Smooth muscle cell of the brain vasculature (primary cell): ENCODE data around the gene PCDHB12.
"Not testable (repeated sequence)": the region's sequence is repeated elsewhere in the genome, so short reads cannot be mapped to it uniquely, and the experiment has no call there.

Experiments used
- DNase-seq: peaks from one replicate; pipeline ENCODE4 v3.0.0-alpha.2; 2012; ENCODE audit warnings: low read depth, low spot score

Gene PCDHB12

DNA sequence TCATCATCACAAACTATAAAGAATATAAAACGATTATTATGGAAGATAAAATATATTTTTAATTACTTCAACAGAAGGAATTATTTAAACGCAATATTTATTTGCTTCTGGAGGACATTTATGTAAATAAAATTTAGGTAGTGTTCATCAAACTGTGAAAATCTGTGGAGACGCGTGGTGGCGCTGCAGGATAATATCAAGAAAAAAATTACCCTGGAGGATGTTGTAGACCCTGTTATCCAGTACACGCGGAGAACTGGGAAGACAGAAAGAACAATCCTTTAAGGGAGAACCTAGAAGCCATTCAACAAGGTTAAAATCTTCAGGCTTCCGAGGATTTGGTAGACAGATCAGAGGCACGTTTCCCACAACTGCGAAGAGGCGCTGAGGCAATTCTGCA is at the start of gene PCDHB12:
Gene PCDHB12 (plus strand): TSS at position 242 of the 400 bp plus-strand sequence. CDS start 189 bp downstream, outside the sequence.
- no peak for DNase-seq

DNA sequence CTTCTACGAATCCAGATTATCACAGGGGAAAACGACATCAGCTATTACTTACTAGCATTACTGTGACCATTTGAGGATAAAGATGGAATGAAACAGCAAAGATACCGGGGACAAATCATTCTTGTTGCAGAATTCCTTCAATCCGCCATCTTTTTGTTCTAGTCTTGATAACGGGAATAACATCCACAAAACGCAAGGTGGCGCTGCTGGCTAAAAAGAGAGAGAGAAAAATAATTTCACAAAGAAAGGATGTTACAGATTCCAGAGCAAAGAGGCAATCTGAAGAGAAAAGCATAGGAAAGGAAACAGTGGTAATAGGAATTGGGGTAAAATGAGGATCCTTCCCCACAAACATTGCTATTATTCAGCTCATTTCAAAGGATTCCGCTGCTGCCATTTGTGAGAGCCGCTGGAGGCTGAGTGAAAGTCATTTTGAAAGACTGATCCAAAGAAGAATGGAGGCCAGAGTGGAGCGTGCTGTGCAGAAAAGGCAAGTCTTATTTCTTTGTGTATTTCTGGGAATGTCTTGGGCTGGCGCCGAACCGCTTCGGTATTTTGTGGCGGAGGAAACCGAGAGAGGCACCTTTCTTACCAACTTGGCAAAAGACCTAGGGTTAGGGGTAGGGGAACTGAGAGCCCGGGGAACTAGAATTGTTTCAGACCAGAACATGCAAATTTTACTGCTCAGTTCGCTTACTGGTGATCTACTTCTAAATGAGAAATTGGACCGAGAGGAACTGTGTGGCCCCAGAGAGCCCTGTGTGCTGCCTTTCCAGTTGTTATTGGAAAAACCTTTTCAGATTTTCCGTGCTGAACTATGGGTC is 35.9 kb upstream of the PCDHB12 start, which contains the start of gene PCDHB7:
Gene PCDHB7 (plus strand): TSS at position 264 of the 824 bp plus-strand sequence. CDS start 192 bp downstream, at position 456.
- DNase-seq: no peak

DNA sequence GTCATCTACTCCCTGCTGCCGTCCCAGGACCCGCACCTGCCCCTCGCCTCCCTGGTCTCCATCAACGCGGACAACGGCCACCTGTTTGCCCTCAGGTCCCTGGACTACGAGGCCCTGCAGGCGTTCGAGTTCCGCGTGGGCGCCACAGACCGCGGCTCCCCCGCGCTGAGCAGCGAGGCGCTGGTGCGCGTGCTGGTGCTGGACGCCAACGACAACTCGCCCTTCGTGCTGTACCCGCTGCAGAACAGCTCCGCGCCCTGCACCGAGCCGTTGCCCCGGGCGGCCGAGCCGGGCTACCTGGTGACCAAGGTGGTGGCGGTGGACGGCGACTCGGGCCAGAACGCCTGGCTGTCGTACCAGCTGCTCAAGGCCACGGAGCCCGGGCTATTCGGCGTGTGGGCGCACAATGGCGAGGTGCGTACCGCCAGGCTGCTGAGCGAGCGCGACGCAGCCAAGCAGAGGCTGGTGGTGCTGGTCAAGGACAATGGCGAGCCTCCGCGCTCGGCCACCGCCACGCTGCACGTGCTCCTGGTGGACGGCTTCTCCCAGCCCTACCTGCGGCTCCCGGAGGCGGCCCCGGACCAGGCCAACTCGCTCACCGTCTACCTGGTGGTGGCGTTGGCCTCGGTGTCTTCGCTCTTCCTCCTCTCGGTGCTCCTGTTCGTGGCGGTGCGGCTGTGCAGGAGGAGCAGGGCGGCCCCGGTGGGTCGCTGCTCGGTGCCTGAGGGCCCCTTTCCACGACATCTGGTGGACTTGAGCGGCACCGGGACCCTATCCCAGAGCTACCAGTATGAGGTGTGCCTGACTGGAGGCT is 34.0 kb upstream of the PCDHB12 start:
- DNase-seq: not testable (repeated sequence)

DNA sequence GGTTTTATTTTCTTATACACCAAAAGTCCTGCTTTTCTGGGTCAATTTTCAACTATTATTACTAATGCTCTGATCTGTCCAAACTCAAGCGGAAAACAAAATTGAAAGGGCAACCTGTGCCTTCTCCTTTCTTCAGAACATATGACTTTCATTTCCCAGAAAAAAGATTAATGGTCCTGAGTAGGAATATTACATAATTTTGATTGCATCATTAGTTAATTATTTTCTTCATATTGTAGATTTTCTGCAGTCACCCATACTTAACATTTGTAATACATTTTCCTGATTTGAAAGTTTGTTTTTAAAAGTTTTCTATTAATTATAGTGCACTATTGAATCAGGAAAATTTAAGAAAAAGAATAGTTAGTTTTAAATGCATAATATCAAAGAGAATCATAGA is 32.6 kb upstream of the PCDHB12 start:
- no peak for DNase-seq

DNA sequence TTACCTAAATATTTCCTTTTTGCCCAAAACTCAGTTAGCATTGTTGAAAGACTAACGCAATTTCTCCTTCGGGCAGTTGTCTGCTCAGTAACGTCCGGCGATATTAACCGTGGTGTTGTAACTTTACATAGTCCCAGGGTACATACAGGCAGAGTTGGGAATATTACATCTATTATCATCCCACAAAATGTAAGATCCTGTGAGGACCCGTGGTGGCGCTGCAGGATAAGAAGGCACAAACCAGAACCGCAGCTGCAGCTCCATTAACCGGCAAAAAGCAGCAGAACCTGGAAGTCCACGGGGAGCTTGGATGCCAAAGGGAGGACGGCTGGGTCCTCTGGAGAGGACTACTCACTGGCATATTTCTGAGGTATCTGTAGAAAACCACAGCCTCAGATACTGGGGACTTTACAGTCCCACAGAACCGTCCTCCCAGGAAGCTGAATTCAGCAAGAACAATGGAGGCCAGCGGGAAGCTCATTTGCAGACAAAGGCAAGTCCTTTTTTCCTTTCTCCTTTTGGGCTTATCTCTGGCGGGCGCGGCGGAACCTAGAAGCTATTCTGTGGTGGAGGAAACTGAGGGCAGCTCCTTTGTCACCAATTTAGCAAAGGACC is 30.8 kb upstream of the PCDHB12 start, which contains the start of gene PCDHB8:
Gene PCDHB8 (plus strand): TSS at position 214 of the 615 bp plus-strand sequence. CDS start 245 bp downstream, at position 459.
- DNase-seq: not testable (repeated sequence)

DNA sequence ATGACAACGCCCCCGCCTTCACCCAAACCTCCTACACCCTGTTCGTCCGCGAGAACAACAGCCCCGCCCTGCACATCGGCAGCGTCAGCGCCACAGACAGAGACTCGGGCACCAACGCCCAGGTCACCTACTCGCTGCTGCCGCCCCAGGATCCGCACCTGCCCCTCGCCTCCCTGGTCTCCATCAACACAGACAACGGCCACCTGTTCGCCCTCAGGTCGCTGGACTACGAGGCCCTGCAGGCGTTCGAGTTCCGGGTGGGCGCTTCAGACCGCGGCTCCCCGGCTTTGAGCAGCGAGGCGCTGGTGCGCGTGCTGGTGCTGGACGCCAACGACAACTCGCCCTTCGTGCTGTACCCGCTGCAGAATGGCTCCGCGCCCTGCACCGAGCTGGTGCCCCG is 29.1 kb upstream of the PCDHB12 start:
- DNase-seq: not testable (repeated sequence)

DNA sequence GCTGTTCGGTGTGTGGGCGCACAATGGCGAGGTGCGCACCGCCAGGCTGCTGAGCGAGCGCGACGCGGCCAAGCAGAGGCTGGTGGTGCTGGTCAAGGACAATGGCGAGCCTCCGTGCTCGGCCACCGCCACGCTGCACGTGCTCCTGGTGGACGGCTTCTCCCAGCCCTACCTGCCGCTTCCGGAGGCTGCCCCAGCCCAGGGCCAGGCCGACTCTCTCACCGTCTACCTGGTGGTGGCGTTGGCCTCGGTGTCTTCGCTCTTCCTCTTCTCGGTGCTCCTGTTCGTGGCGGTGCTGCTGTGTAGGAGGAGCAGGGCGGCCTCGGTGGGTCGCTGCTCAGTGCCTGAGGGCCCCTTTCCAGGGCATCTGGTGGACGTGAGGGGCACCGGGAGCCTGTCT is 28.6 kb upstream of the PCDHB12 start:
- not testable (repeated sequence) for DNase-seq

DNA sequence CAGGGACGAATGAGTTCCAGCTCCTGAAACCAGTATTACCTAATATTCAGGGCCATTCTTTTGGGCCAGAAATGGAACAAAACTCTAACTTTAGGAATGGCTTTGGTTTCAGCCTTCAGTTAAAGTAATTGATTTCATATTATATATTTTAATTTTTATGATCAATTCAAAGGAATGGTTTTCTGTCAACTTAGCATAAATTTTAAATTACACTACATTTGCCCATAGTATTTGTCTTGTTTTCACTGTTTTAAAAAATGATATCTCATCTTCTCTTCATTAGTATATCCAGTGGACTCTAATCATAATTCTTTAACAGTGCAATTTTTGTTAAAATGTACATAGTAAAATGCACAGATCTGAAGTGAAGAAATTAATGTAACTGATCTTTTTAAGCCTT is 28.2 kb upstream of the PCDHB12 start:
- no peak for DNase-seq

DNA sequence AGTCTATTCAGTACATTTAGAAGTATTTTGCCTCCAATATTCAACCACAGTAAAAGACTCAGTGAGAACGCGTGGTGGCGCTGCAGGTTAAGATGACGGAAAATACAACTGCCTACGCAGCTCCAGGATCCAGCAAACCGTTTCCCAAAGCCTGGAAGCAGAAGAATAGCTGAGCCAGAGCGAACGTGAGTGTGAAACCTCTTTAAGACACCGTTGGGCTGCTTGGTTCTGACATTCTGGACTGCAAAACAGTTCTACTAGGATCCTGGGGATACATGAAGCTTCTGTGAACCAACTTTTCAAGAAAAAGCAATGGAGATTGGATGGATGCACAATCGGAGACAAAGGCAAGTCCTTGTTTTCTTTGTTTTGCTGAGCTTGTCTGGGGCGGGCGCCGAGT is 26.3 kb upstream of the PCDHB12 start, which contains the start of gene PCDHB16:
Gene PCDHB16 (plus strand): TSS at position 140 of the 400 bp plus-strand sequence. CDS start 173 bp downstream, at position 313.
- no peak for DNase-seq

DNA sequence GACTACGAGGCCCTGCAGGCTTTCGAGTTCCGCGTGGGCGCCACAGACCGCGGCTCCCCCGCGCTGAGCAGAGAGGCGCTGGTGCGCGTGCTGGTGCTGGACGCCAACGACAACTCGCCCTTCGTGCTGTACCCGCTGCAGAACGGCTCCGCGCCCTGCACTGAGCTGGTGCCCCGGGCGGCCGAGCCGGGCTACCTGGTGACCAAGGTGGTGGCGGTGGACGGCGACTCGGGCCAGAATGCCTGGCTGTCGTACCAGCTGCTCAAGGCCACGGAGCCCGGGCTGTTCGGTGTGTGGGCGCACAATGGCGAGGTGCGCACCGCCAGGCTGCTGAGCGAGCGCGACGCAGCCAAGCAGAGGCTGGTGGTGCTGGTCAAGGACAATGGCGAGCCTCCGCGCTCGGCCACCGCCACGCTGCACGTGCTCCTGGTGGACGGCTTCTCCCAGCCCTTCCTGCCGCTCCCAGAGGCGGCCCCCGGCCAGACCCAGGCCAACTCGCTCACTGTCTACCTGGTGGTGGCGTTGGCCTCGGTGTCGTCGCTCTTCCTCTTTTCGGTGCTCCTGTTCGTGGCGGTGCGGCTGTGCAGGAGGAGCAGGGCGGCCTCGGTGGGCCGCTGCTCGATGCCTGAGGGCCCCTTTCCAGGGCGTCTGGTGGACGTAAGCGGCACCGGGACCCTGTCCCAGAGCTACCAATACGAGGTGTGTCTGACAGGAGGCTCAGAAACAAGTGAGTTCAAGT is 24.2 kb upstream of the PCDHB12 start:
- not testable (repeated sequence) for DNase-seq

DNA sequence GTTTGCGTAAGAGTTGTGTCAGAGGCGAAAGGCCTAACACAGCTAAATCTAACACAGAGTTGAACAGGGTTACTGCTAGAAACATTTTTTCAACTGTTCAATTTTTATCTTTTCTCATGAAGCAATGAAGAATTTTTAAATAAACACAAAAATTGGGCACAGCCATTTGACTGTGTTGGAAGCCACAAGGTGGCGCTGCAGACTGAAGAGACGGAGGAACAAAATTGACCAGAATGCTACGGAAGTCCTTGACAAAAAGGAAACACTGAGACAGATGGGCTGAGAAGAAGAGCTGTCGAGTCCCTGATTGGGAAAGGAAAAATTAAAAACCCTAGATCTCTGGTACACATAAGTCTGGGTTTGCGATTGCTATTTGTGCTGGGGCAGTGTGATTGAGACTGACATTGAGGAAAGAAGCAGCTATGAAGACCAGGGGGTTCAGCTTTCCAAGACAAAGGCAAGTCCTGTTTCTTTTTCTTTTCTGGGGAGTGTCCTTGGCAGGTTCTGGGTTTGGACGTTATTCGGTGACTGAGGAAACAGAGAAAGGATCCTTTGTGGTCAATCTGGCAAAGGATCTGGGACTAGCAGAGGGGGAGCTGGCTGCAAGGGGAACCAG is 21.5 kb upstream of the PCDHB12 start, which contains the start of gene PCDHB9:
Gene PCDHB9 (plus strand): TSS at position 265 of the 616 bp plus-strand sequence. CDS start 158 bp downstream, at position 423.
- DNase-seq: no peak

DNA sequence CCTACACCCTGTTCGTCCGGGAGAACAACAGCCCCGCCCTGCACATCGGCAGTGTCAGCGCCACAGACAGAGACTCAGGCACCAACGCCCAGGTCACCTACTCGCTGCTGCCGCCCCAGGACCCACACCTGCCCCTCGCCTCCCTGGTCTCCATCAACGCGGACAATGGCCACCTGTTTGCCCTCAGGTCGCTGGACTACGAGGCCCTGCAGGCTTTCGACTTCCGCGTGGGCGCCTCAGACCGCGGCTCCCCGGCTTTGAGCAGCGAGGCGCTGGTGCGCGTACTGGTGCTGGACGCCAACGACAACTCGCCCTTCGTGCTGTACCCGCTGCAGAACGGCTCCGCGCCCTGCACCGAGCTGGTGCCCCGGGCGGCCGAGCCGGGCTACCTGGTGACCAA is 19.8 kb upstream of the PCDHB12 start:
- not testable (repeated sequence) for DNase-seq

DNA sequence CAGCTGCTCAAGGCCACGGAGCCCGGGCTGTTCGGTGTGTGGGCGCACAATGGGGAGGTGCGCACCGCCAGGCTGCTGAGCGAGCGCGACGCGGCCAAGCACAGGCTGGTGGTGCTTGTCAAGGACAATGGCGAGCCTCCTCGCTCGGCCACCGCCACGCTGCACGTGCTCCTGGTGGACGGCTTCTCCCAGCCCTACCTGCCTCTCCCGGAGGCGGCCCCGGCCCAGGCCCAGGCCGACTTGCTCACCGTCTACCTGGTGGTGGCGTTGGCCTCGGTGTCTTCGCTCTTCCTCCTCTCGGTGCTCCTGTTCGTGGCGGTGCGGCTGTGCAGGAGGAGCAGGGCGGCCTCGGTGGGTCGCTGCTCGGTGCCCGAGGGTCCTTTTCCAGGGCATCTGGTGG is 19.4 kb upstream of the PCDHB12 start:
- DNase-seq: not testable (repeated sequence)

DNA sequence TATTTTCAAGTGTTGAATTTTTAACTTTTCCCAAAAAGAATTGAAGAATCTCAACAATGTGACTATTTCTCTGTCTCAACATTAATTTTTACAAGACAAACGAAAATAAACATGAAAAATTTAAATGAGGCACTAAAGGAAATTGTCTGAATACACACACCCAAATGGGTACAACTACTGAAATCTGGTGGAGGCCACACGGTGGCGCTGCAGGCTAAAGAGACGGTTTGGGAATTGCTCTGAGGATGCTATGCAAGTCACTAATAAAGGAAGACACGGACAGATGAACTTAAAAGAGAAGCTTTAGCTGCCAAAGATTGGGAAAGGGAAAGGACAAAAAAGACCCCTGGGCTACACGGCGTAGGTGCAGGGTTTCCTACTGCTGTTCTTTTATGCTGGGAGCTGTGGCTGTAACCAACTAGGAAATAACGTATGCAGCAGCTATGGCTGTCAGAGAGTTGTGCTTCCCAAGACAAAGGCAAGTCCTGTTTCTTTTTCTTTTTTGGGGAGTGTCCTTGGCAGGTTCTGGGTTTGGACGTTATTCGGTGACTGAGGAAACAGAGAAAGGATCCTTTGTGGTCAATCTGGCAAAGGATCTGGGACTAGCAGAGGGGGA is 16.3 kb upstream of the PCDHB12 start, which contains the start of gene PCDHB10:
Gene PCDHB10 (plus strand): TSS at position 244 of the 616 bp plus-strand sequence. CDS start 200 bp downstream, at position 444.
- DNase-seq: no peak

DNA sequence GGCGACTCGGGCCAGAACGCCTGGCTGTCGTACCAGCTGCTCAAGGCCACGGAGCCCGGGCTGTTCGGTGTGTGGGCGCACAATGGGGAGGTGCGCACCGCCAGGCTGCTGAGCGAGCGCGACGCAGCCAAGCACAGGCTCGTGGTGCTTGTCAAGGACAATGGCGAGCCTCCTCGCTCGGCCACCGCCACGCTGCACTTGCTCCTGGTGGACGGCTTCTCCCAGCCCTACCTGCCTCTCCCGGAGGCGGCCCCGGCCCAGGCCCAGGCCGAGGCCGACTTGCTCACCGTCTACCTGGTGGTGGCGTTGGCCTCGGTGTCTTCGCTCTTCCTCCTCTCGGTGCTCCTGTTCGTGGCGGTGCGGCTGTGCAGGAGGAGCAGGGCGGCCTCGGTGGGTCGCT is 14.2 kb upstream of the PCDHB12 start:
- not testable (repeated sequence) for DNase-seq

DNA sequence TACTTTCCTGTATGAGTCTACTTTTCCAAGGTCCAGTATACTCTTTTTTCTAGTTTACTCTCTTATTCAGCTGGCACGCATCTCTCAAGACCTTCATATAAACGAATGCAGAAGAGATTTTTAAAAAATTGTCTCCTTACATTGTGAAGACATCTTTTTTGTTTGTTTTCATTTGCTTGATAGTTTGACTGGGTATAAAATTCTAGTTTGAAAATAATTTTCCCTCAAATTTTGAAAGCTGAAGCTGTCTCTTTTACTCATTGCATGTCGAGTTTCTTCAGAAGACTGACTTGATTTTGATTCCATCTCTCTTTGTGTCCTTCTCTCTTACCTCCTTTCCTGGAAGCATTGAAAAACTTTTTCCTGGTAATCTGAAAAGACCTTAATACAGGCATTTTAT is 12.2 kb upstream of the PCDHB12 start:
- DNase-seq: no peak

DNA sequence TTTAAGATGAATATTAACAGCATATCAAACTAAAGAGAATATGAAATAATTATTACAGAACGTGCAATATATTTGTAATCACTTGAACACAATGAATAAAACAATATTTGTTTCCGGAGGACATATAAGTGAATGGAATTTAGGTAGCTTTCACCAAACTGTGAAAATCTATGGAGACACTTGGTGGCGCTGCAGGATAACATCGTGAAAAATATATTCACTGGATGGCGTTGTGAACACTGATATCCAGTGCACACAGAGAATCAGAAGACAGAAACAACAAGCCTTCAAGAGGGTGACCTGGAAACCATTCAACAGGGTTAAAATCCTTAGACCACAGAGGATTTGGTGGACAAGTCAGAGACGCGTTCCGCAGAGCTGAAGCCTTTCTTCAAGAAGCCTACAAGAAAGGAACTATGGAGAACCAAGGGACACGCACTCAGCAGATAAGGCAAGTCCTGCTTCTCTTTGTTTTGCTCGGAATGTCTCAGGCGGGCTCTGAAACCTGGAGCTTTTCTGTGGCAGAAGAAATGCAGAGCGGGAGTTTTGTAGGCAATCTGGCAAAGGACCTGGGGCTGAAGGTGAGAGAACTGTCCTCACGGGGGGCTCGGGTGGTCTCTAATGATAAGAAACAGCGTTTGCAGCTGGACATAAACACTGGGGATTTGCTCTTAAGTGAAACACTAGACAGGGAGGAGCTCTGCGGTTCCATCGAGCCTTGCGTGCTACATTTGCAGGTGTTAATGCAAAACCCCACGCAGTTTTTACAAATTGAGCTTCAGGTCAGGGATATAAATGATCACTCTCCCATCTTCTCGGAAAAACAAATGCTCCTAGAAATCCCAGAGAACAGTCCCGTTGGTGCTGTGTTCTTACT is 8.9 kb upstream of the PCDHB12 start, which contains the start of gene PCDHB11:
Gene PCDHB11 (plus strand): TSS at position 269 of the 877 bp plus-strand sequence. CDS start 148 bp downstream, at position 417.
- no peak for DNase-seq

DNA sequence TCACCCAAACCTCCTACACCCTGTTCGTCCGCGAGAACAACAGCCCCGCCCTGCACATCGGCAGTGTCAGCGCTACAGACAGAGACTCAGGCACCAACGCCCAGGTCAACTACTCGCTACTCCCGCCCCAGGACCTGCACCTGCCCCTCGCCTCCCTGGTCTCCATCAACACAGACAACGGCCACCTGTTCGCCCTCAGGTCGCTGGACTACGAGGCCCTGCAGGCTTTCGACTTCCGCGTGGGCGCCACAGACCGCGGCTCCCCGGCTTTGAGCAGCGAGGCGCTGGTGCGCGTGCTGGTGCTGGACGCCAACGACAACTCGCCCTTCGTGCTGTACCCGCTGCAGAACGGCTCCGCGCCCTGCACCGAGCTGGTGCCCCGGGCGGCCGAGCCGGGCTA is 7.4 kb upstream of the PCDHB12 start:
- not testable (repeated sequence) for DNase-seq

DNA sequence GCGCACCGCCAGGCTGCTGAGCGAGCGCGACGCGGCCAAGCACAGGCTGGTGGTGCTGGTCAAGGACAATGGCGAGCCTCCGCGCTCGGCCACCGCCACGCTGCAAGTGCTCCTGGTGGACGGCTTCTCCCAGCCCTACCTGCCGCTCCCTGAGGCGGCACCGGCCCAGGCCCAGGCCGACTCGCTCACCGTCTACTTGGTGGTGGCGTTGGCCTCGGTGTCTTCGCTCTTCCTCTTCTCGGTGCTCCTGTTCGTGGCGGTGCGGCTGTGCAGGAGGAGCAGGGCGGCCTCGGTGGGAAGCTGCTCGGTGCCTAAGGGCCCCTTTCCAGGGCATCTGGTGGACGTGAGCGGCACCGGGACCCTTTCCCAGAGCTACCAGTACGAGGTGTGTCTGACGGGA is 6.9 kb upstream of the PCDHB12 start:
- DNase-seq: not testable (repeated sequence)
